GM12878 (cell line): ENCODE results near the gene PRKAG2. TPM values are rescaled to one million over a fixed set of nuclear protein-coding genes. Genes with fewer than 3 reads are reported as not detected.

Experiments
- ATAC-seq: fragments of 200-7000 bp; cut with Tn5 transposase; 3 replicates; pipeline ENCODE4 v1.9.1; 2020; ENCODE audit warnings: mild to moderate bottlenecking, moderate library complexity
- BruUV-seq: library from RNA; stranded (reverse); fragments of 400-500 nt; replicated peaks from 2 replicates; lab custom pipeline; 2021; lab: Mats Ljungman, UMichigan
- CTCF ChIA-PET: fragments of 300-600 bp; sonication (Branson Sonifier 250); formaldehyde crosslinking; extraction: SDS; loops from one replicate; lab custom pipeline; 2021; ENCODE audit warnings: inconsistent platforms; lab: Yijun Ruan, JAX
- POLR2A ChIA-PET: fragments of 350-600 bp; formaldehyde crosslinking; extraction: SDS; loops from one replicate; lab custom pipeline; 2021; ENCODE audit warnings: inconsistent platforms; lab: Charles Lee
- RAD21 ChIA-PET: fragments of 300-600 bp; sonication (Branson Sonifier 250); formaldehyde crosslinking; loops from one replicate; lab custom pipeline; 2023; ENCODE audit warnings: antibody characterized with exemption; ENCODE audit not compliant: unreplicated experiment; lab: Charles Lee
- SMC1A ChIA-PET: fragments of 300-600 bp; sonication (Branson Sonifier 250); formaldehyde crosslinking; loops from one replicate; lab custom pipeline; 2023; ENCODE audit not compliant: unreplicated experiment, uncharacterized antibody; lab: Charles Lee
- DNase-seq: peaks from one replicate; pipeline ENCODE4 v3.0.0-alpha.2; 2011; ENCODE audit warnings: low read depth, low spot score
- FAIRE-seq: peaks from 3 replicates; lab custom pipeline; 2011; peaks lifted over from hg19 to GRCh38; lab: Jason Lieb, UNC
- H2AFZ ChIP-seq: 2 replicates; pipeline ENCODE4 v1.6.0; 2011; ENCODE audit warnings: low read depth, low read length, control low read depth; ENCODE audit not compliant: control insufficient read depth
- H3K27ac ChIP-seq: 2 replicates; pipeline ENCODE4 v1.5.1; 2011; ENCODE audit warnings: control low read depth; ENCODE audit not compliant: control insufficient read depth, insufficient read depth
- H3K27me3 ChIP-seq, 2 experiments: replicated peaks in 1 of 2; 2 replicates each; pipeline versions ENCODE4 v1.6.0 to v1.6.1; 2011; ENCODE audit warnings: low read length in 1 of 2; ENCODE audit not compliant: control insufficient read depth in 2 of 2, insufficient read depth in 2 of 2
- H3K36me3 ChIP-seq, 2 experiments: 2 replicates each; pipeline ENCODE4 v1.5.1; 2011; ENCODE audit warnings: low read length in 1 of 2; ENCODE audit not compliant: control insufficient read depth in 2 of 2, insufficient read depth in 2 of 2
- H3K4me1 ChIP-seq: 2 replicates; pipeline ENCODE4 v1.6.1; 2011; ENCODE audit warnings: mild to moderate bottlenecking, low read length, moderate library complexity, mixed read lengths; ENCODE audit not compliant: control insufficient read depth, insufficient read depth
- H3K4me2 ChIP-seq: 2 replicates; pipeline ENCODE4 v1.6.0; 2011; ENCODE audit warnings: control low read depth; ENCODE audit not compliant: control insufficient read depth, insufficient read depth
- H3K4me3 ChIP-seq: fragments of 200-600 bp; sonication (generic); 2 replicates; pipeline ENCODE4 v1.5.1; 2016
- H3K79me2 ChIP-seq: 2 replicates; pipeline ENCODE4 v1.6.0; 2011; ENCODE audit warnings: low read length; ENCODE audit not compliant: control insufficient read depth, insufficient read depth
- H3K9ac ChIP-seq: 2 replicates; pipeline ENCODE4 v1.8.0; 2011; ENCODE audit warnings: low read length, control low read depth, mixed read lengths; ENCODE audit not compliant: control insufficient read depth, insufficient read depth
- H3K9me3 ChIP-seq: replicated peaks from 3 replicates; pipeline ENCODE4 v1.5.1; 2011; ENCODE audit warnings: mild to moderate bottlenecking, low read length; ENCODE audit not compliant: control insufficient read depth, insufficient read depth
- H4K20me1 ChIP-seq: 2 replicates; pipeline ENCODE4 v1.6.0; 2011; ENCODE audit not compliant: control insufficient read depth, insufficient read depth
- CHD1 ChIP-seq: IDR thresholded peaks from 2 replicates; pipeline ENCODE4 v1.6.1; 2012; ENCODE audit warnings: low read depth, low read length, improper control_type of control experiment
- EGR1 ChIP-seq, 2 experiments: IDR thresholded peaks; 1 replicate in 1 of 2; 2 replicates in 1 of 2; pipeline ENCODE4 v1.6.1; 2011 to 2012; ENCODE audit warnings: low read depth in 2 of 2, low read length in 2 of 2, borderline replicate concordance in 1 of 2, mild to moderate bottlenecking in 1 of 2, moderate library complexity in 1 of 2
- FOXK2 ChIP-seq: fragments of 450-650 bp; IDR thresholded peaks from 2 replicates; pipeline ENCODE4 v1.6.1; 2017; ENCODE audit warnings: mild to moderate bottlenecking, moderate library complexity
- HDAC6 ChIP-seq: fragments of 200-600 bp; sonication (generic); IDR thresholded peaks from one replicate; pipeline ENCODE4 v1.8.0; 2017; ENCODE audit warnings: antibody characterized with exemption; ENCODE audit not compliant: unreplicated experiment
- HDGF ChIP-seq: fragments of 450-650 bp; IDR thresholded peaks from 2 replicates; pipeline ENCODE4 v1.6.1; 2016; ENCODE audit warnings: antibody characterized with exemption
- MEF2B ChIP-seq: fragments of 450-650 bp; IDR thresholded peaks from 2 replicates; pipeline ENCODE4 v1.6.1; 2018; ENCODE audit warnings: mild to moderate bottlenecking, moderate library complexity; ENCODE audit not compliant: partially characterized antibody, poor library complexity, severe bottlenecking
- MYC ChIP-seq: IDR thresholded peaks from 2 replicates; pipeline ENCODE4 v1.6.1; 2011; ENCODE audit warnings: mild to moderate bottlenecking, low read length, moderate library complexity, inconsistent platforms; ENCODE audit not compliant: insufficient read depth, insufficient replicate concordance, insufficient read length, severe bottlenecking
- NR2C1 ChIP-seq: fragments of 450-650 bp; IDR thresholded peaks from 2 replicates; pipeline ENCODE4 v1.6.1; 2017; ENCODE audit warnings: antibody characterized with exemption, mild to moderate bottlenecking, moderate library complexity
- RELA ChIP-seq: fragments of 450-650 bp; IDR thresholded peaks from 2 replicates; pipeline ENCODE4 v1.8.0; 2014; ENCODE audit warnings: borderline replicate concordance; ENCODE audit not compliant: partially characterized antibody
- SMAD1 ChIP-seq: fragments of 450-650 bp; IDR thresholded peaks from 2 replicates; pipeline ENCODE4 v1.6.1; 2018; ENCODE audit warnings: mild to moderate bottlenecking, low read depth; ENCODE audit not compliant: partially characterized antibody
- SREBF2 ChIP-seq: IDR thresholded peaks from 2 replicates; pipeline ENCODE4 v1.6.1; 2012; ENCODE audit warnings: mild to moderate bottlenecking, low read length
- TBL1XR1 ChIP-seq: IDR thresholded peaks from 2 replicates; pipeline ENCODE4 v1.6.1; 2012; ENCODE audit warnings: low read depth, low read length, improper control_type of control experiment
- WGBS: methylation state at CpG from one replicate; pipeline ENCODE4 v1.1.6; 2016; ENCODE audit warnings: low lambda C conversion rate; ENCODE audit not compliant: insufficient replicate concordance, insufficient coverage; ENCODE audit errors: missing lambda C conversion rate; 5-methylcytosine and 5-hydroxymethylcytosine counted together
- in situ Hi-C: fragments of 300-500 bp; cut with MboI; formaldehyde crosslinking; loops from 9 replicates; pipeline ENCODE4 v1.14.3; 2018; ENCODE audit warnings: mixed read lengths
- intact Hi-C: fragments of 100-400 bp; cut with micrococcal nuclease; formaldehyde crosslinking; loops from one replicate; pipeline ENCODE4 v1.14.2; 2022; ENCODE audit not compliant: unreplicated experiment
- polyA plus RNA-seq, 11 experiments: library from polyadenylated mRNA; depleted of rRNA in 4 of 11; unstranded in 6 of 11; stranded (reverse) in 5 of 11; fragments of >200 nt; fragmentation: Nextera tagmentation in 4 of 11; fragmentation: Illumina TruSeq in 1 of 11; extraction: Ambion mirVana in 4 of 11; extraction: Trizol in 1 of 11; gene quantifications; 1 replicate in 1 of 11; 2 replicates in 10 of 11; pipeline versions ENCODE4 v1.2.1 to v1.2.3, GENCODE V29; 2011 to 2016; ENCODE audit warnings: inconsistent platforms in 2 of 11, missing spikeins in 2 of 11, low read depth in 1 of 11
- total RNA-seq, 4 experiments: library from RNA; depleted of rRNA in 3 of 4; stranded (reverse); fragments of >200 nt in 3 of 4; fragmentation: Illumina TruSeq in 1 of 4; extraction: Trizol in 1 of 4; gene quantifications; 2 replicates each; pipeline versions ENCODE4 v1.2.1 to v1.2.3, GENCODE V29; 2013 to 2021
- TF ChIP-seq, protein P1 (sequence below): IDR thresholded peaks from 2 replicates; pipeline ENCODE4 v1.6.1; 2012; ENCODE audit warnings: low read depth, low read length, improper control_type of control experiment
- TF ChIP-seq, protein P2 (sequence below): fragments of 450-650 bp; IDR thresholded peaks from 2 replicates; pipeline ENCODE4 v1.6.1; 2014; ENCODE audit warnings: mild to moderate bottlenecking
- TF ChIP-seq, protein P3 (sequence below): fragments of 450-650 bp; formaldehyde crosslinking; IDR thresholded peaks from 2 replicates; pipeline ENCODE4 v1.4.0; 2022; ENCODE audit warnings: mild to moderate bottlenecking, moderate library complexity
- TF ChIP-seq, protein P4 (sequence below): IDR thresholded peaks from 2 replicates; pipeline ENCODE4 v1.6.1; 2012; ENCODE audit warnings: low read depth, low read length, improper control_type of control experiment
- TF ChIP-seq, protein P5 (sequence below): IDR thresholded peaks from 2 replicates; pipeline ENCODE4 v1.6.1; 2011; ENCODE audit warnings: mild to moderate bottlenecking, low read depth, low read length, moderate library complexity; ENCODE audit not compliant: insufficient replicate concordance

Gene PRKAG2
- total and polyA plus RNA-seq, 10 of the 15 experiments (the other 5 are each of a cell fraction or from before 2014, with no cell fraction given), result 3.4 to 8.9 (median 6.8) TPM

DNA sequence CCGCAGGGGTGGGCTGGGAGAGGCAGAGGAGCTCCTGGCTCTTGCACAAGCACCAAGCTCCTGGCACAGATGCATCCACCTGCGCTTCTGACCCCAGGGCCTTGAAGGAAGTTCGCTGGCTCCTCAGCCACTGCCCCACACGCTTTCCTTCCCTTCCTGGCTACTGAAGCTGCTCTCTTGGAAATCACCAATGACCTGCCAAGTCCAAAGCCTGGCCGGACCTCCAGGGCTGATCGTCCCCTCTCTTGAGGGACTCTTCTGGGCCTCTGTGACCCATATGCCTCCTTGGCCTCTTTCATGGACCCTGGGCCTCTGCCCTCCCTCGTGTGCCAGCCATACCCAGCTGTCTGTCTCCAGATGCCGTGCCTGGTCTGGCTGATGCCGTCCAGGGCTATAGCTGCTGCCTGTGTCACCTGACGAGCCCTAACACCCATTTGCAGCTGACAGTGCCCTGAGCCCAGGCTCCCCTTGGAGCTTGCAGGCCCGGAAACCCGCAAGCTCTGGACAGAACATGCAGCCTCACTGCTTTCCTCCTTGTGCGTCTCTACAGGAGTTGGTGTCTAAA lies 113.4 kb downstream of the PRKAG2 start:
- no peak for DNase-seq
- H3K27ac ChIP-seq, result no peak overlapping the region
- no peaks in the 10 kb centered on the region for H3K79me2 ChIP-seq
- intact Hi-C loops, result no loop called here
- RAD21 ChIA-PET, result no interaction called here
- no peaks in the 10 kb centered on the region for H4K20me1 ChIP-seq
- CTCF ChIA-PET, result interaction anchor here (1.2 to 1.3 kb wide), 2 partner anchors 12 to 397 kb away, joined by 3 read pairs; no protein-coding TSS in a partner anchor
- H3K27me3 ChIP-seq, result no peaks in the 10 kb centered on the region; a peak in 1 of 4 replicates
- TF ChIP-seq HDAC6 (no peak), MYC (no peak), NR2C1 (no peak), RELA (no peak), SMAD1 (no peak), SREBF2 (no peak), TBL1XR1 (no peak), MEF2B (no peak), FOXK2 (no peak), CHD1 (no peak), EGR1 (IDR thresholded peaks at IDR 0.05; ENCODE audit: borderline replicate concordance in 1 of 2, low read depth in 2 of 2, low read length in 2 of 2) (no peak), HDGF (no peak)
- TF ChIP-seq, protein P1, sequence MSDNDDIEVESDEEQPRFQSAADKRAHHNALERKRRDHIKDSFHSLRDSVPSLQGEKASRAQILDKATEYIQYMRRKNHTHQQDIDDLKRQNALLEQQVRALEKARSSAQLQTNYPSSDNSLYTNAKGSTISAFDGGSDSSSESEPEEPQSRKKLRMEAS, result no peak
- TF ChIP-seq, protein P2, sequence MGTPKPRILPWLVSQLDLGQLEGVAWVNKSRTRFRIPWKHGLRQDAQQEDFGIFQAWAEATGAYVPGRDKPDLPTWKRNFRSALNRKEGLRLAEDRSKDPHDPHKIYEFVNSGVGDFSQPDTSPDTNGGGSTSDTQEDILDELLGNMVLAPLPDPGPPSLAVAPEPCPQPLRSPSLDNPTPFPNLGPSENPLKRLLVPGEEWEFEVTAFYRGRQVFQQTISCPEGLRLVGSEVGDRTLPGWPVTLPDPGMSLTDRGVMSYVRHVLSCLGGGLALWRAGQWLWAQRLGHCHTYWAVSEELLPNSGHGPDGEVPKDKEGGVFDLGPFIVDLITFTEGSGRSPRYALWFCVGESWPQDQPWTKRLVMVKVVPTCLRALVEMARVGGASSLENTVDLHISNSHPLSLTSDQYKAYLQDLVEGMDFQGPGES, result no peak
- TF ChIP-seq, protein P3, sequence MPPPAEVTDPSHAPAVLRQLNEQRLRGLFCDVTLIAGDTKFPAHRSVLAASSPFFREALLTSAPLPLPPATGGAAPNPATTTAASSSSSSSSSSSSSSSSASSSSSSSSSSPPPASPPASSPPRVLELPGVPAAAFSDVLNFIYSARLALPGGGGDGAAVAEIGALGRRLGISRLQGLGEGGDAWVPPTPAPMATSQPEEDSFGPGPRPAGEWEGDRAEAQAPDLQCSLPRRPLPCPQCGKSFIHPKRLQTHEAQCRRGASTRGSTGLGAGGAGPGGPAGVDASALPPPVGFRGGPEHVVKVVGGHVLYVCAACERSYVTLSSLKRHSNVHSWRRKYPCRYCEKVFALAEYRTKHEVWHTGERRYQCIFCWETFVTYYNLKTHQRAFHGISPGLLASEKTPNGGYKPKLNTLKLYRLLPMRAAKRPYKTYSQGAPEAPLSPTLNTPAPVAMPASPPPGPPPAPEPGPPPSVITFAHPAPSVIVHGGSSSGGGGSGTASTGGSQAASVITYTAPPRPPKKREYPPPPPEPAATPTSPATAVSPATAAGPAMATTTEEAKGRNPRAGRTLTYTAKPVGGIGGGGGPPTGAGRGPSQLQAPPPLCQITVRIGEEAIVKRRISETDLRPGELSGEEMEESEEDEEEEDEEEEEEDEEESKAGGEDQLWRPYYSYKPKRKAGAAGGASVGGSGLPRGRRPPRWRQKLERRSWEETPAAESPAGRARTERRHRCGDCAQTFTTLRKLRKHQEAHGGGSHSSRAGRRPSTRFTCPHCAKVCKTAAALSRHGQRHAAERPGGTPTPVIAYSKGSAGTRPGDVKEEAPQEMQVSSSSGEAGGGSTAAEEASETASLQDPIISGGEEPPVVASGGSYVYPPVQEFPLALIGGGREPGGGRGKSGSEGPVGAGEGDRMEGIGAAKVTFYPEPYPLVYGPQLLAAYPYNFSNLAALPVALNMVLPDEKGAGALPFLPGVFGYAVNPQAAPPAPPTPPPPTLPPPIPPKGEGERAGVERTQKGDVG (CRISPR knock-in tag), result no peak
- TF ChIP-seq, protein P4, sequence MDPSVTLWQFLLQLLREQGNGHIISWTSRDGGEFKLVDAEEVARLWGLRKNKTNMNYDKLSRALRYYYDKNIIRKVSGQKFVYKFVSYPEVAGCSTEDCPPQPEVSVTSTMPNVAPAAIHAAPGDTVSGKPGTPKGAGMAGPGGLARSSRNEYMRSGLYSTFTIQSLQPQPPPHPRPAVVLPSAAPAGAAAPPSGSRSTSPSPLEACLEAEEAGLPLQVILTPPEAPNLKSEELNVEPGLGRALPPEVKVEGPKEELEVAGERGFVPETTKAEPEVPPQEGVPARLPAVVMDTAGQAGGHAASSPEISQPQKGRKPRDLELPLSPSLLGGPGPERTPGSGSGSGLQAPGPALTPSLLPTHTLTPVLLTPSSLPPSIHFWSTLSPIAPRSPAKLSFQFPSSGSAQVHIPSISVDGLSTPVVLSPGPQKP, result no peak
- TF ChIP-seq, protein P5, sequence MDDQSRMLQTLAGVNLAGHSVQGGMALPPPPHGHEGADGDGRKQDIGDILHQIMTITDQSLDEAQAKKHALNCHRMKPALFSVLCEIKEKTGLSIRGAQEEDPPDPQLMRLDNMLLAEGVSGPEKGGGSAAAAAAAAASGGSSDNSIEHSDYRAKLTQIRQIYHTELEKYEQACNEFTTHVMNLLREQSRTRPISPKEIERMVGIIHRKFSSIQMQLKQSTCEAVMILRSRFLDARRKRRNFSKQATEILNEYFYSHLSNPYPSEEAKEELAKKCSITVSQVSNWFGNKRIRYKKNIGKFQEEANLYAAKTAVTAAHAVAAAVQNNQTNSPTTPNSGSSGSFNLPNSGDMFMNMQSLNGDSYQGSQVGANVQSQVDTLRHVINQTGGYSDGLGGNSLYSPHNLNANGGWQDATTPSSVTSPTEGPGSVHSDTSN, result no peak
- ATAC-seq, result no peak
- no peaks in the 10 kb centered on the region; the same call in 1 of the 3 replicates for H3K9me3 ChIP-seq
- 80% methylated on average over 13 of the region's 13 CpGs for WGBS
- H3K36me3 ChIP-seq, result no peaks in the 10 kb centered on the region
- BruUV-seq, result no TSS peak
- POLR2A ChIA-PET, result no interaction called here
- in situ Hi-C loops, result no loop called here
- H3K4me2 ChIP-seq, result no peak overlapping the region
- no peak overlapping the region for H3K4me3 ChIP-seq
- peaks cover 8% of the 10 kb centered on the region for H3K4me1 ChIP-seq
- SMC1A ChIA-PET, result no interaction called here
- no peak overlapping the region for H3K9ac ChIP-seq
- no peak overlapping the region for H2AFZ ChIP-seq
- no peak for FAIRE-seq
